SK-N-SH (cell line): ENCODE measurements around the gene TLE1. TPM values are rescaled to one million over a fixed set of nuclear protein-coding genes. Genes with fewer than 3 reads are reported as not detected.

Source experiments
- CTCF ChIA-PET: fragments of 300-600, 350-600 bp; formaldehyde crosslinking; extraction: SDS; loops from one replicate; lab custom pipeline; 2021; lab: Yijun Ruan, JAX
- POLR2A ChIA-PET: fragments of 350-600 bp; sonication (Branson Sonifier 250); formaldehyde crosslinking; extraction: SDS; loops from one replicate; lab custom pipeline; 2020; ENCODE audit warnings: antibody characterized with exemption, inconsistent platforms; lab: Yijun Ruan, JAX
- DNase-seq: peaks from one replicate; pipeline ENCODE4 v3.0.0; 2012
- H2AFZ ChIP-seq: fragments of 200-600 bp; sonication (generic); 2 replicates; pipeline ENCODE4 v1.8.1; 2016; ENCODE audit warnings: antibody characterized with exemption, mild to moderate bottlenecking, low read depth
- H3F3A ChIP-seq: fragments of 200-600 bp; sonication (generic); replicated peaks from 2 replicates; pipeline ENCODE3; 2016; ENCODE audit warnings: antibody characterized with exemption, mild to moderate bottlenecking; ENCODE audit not compliant: insufficient read depth
- H3K27ac ChIP-seq, 2 experiments: fragments of 200-500 bp in 1 of 2; fragments of 200-600 bp in 1 of 2; sonication (Bioruptor generic) in 1 of 2; sonication (generic), shearing (Covaris generic) in 1 of 2; 2 replicates each; pipeline versions ENCODE4 v1.5.1 to v1.6.1; 2014 to 2016; ENCODE audit warnings: low read depth in 2 of 2, inconsistent platforms in 1 of 2, low read length in 1 of 2, mild to moderate bottlenecking in 1 of 2, mixed read lengths in 1 of 2
- H3K27me3 ChIP-seq: fragments of 200-600 bp; sonication (generic), shearing (Covaris generic); 2 replicates; pipeline ENCODE4 v1.6.1; 2016; ENCODE audit warnings: mixed run types; ENCODE audit not compliant: insufficient read depth
- H3K36me3 ChIP-seq, 2 experiments: fragments of 200-500 bp in 1 of 2; fragments of 200-600 bp in 1 of 2; sonication (Bioruptor generic) in 1 of 2; sonication (generic) in 1 of 2; replicated peaks in 1 of 2; 2 replicates each; pipeline versions ENCODE3 to v1.5.1; 2014 to 2016; ENCODE audit warnings: low read length in 1 of 2, mild to moderate bottlenecking in 1 of 2; ENCODE audit not compliant: insufficient read depth in 2 of 2, control insufficient read depth in 1 of 2
- H3K4me1 ChIP-seq, 2 experiments: fragments of 200-500 bp in 1 of 2; fragments of 200-600 bp in 1 of 2; sonication (Bioruptor generic) in 1 of 2; sonication (generic), shearing (Covaris generic) in 1 of 2; 2 replicates each; pipeline versions ENCODE4 v1.5.1 to v1.6.1; 2014 to 2016; ENCODE audit warnings: low read depth in 1 of 2, low read length in 1 of 2, mixed run types in 1 of 2; ENCODE audit not compliant: insufficient read depth in 2 of 2, control insufficient read depth in 1 of 2
- H3K4me2 ChIP-seq: fragments of 200-600 bp; sonication (generic), shearing (Covaris generic); 2 replicates; pipeline ENCODE4 v1.6.1; 2017; ENCODE audit warnings: mixed run types
- H3K4me3 ChIP-seq, 2 experiments: fragments of 200-500 bp in 1 of 2; fragments of 200-600 bp in 1 of 2; sonication (Bioruptor generic) in 1 of 2; sonication (generic), shearing (Covaris generic) in 1 of 2; 2 replicates each; pipeline versions ENCODE4 v1.5.1 to v1.8.1; 2014 to 2016; ENCODE audit warnings: low read depth in 2 of 2, inconsistent platforms in 1 of 2, low read length in 1 of 2, mild to moderate bottlenecking in 1 of 2, mixed read lengths in 1 of 2, moderate library complexity in 1 of 2
- H3K79me2 ChIP-seq: fragments of 200-600 bp; sonication (generic); 2 replicates; pipeline ENCODE4 v1.8.1; 2017; ENCODE audit warnings: mild to moderate bottlenecking; ENCODE audit not compliant: insufficient read depth
- H3K9ac ChIP-seq: fragments of 200-600 bp; sonication (generic); 2 replicates; pipeline ENCODE4 v1.6.1; 2017; ENCODE audit warnings: mixed run types
- H3K9me2 ChIP-seq: fragments of 200-600 bp; sonication (generic); 2 replicates; pipeline ENCODE4 v1.6.1; 2017; ENCODE audit warnings: mixed run types
- H3K9me3 ChIP-seq: fragments of 200-600 bp; sonication (generic); 2 replicates; pipeline ENCODE4 v1.6.1; 2017; ENCODE audit warnings: mixed run types, mild to moderate bottlenecking, moderate library complexity
- H4K20me1 ChIP-seq: fragments of 200-600 bp; sonication (generic); 2 replicates; pipeline ENCODE4 v1.6.1; 2017; ENCODE audit warnings: mild to moderate bottlenecking, mixed run types; ENCODE audit not compliant: insufficient read depth
- ELF1 ChIP-seq: IDR thresholded peaks from 2 replicates; pipeline ENCODE4 v1.4.0; 2012
- MXI1 ChIP-seq: IDR thresholded peaks from 2 replicates; pipeline ENCODE4 v1.6.1; 2012; ENCODE audit warnings: mild to moderate bottlenecking, low read depth, low read length, improper control_type of control experiment
- NRF1 ChIP-seq: IDR thresholded peaks from 2 replicates; pipeline ENCODE4 v1.6.1; 2012; ENCODE audit warnings: low read depth, mild to moderate bottlenecking, low read length
- POLR2AphosphoS5 ChIP-seq: IDR thresholded peaks from 2 replicates; pipeline ENCODE4 v1.6.1; 2012; ENCODE audit warnings: low read depth, low read length
- RAD21 ChIP-seq: IDR thresholded peaks from 2 replicates; pipeline ENCODE4 v1.6.1; 2012; ENCODE audit warnings: mild to moderate bottlenecking, low read length
- SMC3 ChIP-seq: IDR thresholded peaks from 2 replicates; pipeline ENCODE4 v1.6.1; 2012; ENCODE audit warnings: low read depth, low read length, improper control_type of control experiment
- TAF1 ChIP-seq: IDR thresholded peaks from 2 replicates; pipeline ENCODE4 v1.6.1; 2012; ENCODE audit warnings: low read depth, mild to moderate bottlenecking, low read length, moderate library complexity, borderline replicate concordance
- TEAD4 ChIP-seq: IDR thresholded peaks from 2 replicates; pipeline ENCODE4 v1.4.0; 2012; ENCODE audit warnings: mild to moderate bottlenecking, borderline replicate concordance; ENCODE audit not compliant: insufficient read depth
- ZBTB33 ChIP-seq: IDR thresholded peaks from 2 replicates; pipeline ENCODE4 v1.4.0; 2012; ENCODE audit warnings: low read depth, borderline replicate concordance
- WGBS: methylation state at CpG from one replicate; pipeline ENCODE4 v1.1.6; 2017; ENCODE audit warnings: low lambda C conversion rate; 5-methylcytosine and 5-hydroxymethylcytosine counted together
- polyA plus RNA-seq, 3 experiments: library from polyadenylated mRNA; depleted of rRNA; stranded (reverse); fragments of >200 nt; gene quantifications; 2 replicates each; pipeline ENCODE4 v1.2.3, GENCODE V29; 2012
- TF ChIP-seq, protein P1 (sequence below): IDR thresholded peaks from 2 replicates; pipeline ENCODE4 v1.6.1; 2012; ENCODE audit warnings: mild to moderate bottlenecking, low read depth, low read length, moderate library complexity
- TF ChIP-seq, protein P2 (sequence below): IDR thresholded peaks from 2 replicates; pipeline ENCODE4; 2012
- TF ChIP-seq, protein P3 (sequence below): fragments of 150-350 bp; IDR thresholded peaks from 2 replicates; pipeline ENCODE4 v1.6.1; 2016; ENCODE audit warnings: mild to moderate bottlenecking, low read depth, low read length

Gene TLE1
- polyA plus RNA-seq, 1 of the 3 experiments (the other 2 are of a cell fraction) = 33.0 TPM

- Histone ChIP-seq H3F3A (peaks cover 4% of the 10 kb centered on the region), H2AFZ (no peak overlapping the region), H3K4me1 (peaks cover 8 to 11% of the 10 kb centered on the region in 2 experiments; a peak in 2 of 4 replicates), H3K27ac (peak overlapping the region in 1 of 2 experiments; percentile 33; a peak in 1 of 4 replicates), H3K4me3 (no peak overlapping the region), H3K27me3 (no peaks in the 10 kb centered on the region), H4K20me1 (no peaks in the 10 kb centered on the region), H3K9ac (no peak overlapping the region), H3K9me3 (no peaks in the 10 kb centered on the region), H3K36me3 (peaks cover 12 to 21% of the 10 kb centered on the region in 2 experiments), H3K9me2 (no peaks in the 10 kb centered on the region), H3K4me2 (peak overlapping the region; percentile 20; the same call in 1 of the 2 replicates), H3K79me2 (no peaks in the 10 kb centered on the region)
- DNase-seq = no peak
- 0 out of 2 replicates have a peak, but pooled peaks have one; percentile 15 for TF ChIP-seq RAD21
- TF ChIP-seq, protein P1, sequence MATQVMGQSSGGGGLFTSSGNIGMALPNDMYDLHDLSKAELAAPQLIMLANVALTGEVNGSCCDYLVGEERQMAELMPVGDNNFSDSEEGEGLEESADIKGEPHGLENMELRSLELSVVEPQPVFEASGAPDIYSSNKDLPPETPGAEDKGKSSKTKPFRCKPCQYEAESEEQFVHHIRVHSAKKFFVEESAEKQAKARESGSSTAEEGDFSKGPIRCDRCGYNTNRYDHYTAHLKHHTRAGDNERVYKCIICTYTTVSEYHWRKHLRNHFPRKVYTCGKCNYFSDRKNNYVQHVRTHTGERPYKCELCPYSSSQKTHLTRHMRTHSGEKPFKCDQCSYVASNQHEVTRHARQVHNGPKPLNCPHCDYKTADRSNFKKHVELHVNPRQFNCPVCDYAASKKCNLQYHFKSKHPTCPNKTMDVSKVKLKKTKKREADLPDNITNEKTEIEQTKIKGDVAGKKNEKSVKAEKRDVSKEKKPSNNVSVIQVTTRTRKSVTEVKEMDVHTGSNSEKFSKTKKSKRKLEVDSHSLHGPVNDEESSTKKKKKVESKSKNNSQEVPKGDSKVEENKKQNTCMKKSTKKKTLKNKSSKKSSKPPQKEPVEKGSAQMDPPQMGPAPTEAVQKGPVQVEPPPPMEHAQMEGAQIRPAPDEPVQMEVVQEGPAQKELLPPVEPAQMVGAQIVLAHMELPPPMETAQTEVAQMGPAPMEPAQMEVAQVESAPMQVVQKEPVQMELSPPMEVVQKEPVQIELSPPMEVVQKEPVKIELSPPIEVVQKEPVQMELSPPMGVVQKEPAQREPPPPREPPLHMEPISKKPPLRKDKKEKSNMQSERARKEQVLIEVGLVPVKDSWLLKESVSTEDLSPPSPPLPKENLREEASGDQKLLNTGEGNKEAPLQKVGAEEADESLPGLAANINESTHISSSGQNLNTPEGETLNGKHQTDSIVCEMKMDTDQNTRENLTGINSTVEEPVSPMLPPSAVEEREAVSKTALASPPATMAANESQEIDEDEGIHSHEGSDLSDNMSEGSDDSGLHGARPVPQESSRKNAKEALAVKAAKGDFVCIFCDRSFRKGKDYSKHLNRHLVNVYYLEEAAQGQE = no peak
- CTCF ChIA-PET = no interaction called here
- POLR2A ChIA-PET = no interaction called here
- WGBS = 86% methylated on average over 8 of the region's 8 CpGs
These were observed 79.3 kb downstream of the TLE1 start for GRCh38 chr9:81609782-81610739.

GRCh38 chr9:81608289-81608657 lies 81.1 kb downstream of the TLE1 start:
- DNase-seq = no peak
- Histone ChIP-seq H4K20me1 (no peaks in the 10 kb centered on the region), H3K4me2 (no peak overlapping the region), H3K79me2 (no peaks in the 10 kb centered on the region), H3K4me3 (no peak overlapping the region), H3K9me2 (no peaks in the 10 kb centered on the region), H3F3A (peaks cover 4% of the 10 kb centered on the region), H2AFZ (no peak overlapping the region), H3K27me3 (no peaks in the 10 kb centered on the region), H3K9me3 (no peaks in the 10 kb centered on the region), H3K36me3 (peaks cover 9 to 19% of the 10 kb centered on the region in 2 experiments), H3K9ac (no peak overlapping the region), H3K27ac (no peak overlapping the region), H3K4me1 (peaks cover 7 to 8% of the 10 kb centered on the region in 2 experiments; a peak in 2 of 4 replicates)
- ChIA-PET POLR2A (no interaction called here), CTCF (interaction anchor here (0.9 kb wide), 1 partner anchor 67 kb away, joined by 3 read pairs; no protein-coding TSS in a partner anchor)
- 81% methylated on average over 4 of the region's 4 CpGs for WGBS
- TF ChIP-seq, protein P1 = no peak
- TF ChIP-seq, protein P2, sequence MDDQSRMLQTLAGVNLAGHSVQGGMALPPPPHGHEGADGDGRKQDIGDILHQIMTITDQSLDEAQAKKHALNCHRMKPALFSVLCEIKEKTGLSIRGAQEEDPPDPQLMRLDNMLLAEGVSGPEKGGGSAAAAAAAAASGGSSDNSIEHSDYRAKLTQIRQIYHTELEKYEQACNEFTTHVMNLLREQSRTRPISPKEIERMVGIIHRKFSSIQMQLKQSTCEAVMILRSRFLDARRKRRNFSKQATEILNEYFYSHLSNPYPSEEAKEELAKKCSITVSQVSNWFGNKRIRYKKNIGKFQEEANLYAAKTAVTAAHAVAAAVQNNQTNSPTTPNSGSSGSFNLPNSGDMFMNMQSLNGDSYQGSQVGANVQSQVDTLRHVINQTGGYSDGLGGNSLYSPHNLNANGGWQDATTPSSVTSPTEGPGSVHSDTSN = no peak
- TF ChIP-seq RAD21 = no peak
- no peak for TF ChIP-seq MXI1
- no peak for TF ChIP-seq TAF1
- no peak for TF ChIP-seq TEAD4
- TF ChIP-seq ZBTB33 = no peak
- no peak for TF ChIP-seq ELF1
- TF ChIP-seq SMC3 = no peak
- TF ChIP-seq POLR2AphosphoS5 = no peak
- TF ChIP-seq NRF1 = no peak
- TF ChIP-seq, protein P3, sequence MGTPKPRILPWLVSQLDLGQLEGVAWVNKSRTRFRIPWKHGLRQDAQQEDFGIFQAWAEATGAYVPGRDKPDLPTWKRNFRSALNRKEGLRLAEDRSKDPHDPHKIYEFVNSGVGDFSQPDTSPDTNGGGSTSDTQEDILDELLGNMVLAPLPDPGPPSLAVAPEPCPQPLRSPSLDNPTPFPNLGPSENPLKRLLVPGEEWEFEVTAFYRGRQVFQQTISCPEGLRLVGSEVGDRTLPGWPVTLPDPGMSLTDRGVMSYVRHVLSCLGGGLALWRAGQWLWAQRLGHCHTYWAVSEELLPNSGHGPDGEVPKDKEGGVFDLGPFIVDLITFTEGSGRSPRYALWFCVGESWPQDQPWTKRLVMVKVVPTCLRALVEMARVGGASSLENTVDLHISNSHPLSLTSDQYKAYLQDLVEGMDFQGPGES = no peak
